Right renal pelvis (tissue), 4 donors: ENCODE results near the gene ABLIM2. TPM values are rescaled to one million over a fixed set of nuclear protein-coding genes. Genes with fewer than 3 reads are reported as not detected.
"Not testable (repeated sequence)": the region's sequence is repeated elsewhere in the genome, so short reads cannot be mapped to it uniquely, and the experiment has no call there.

Source experiments
- DNase-seq, 4 donors: peaks; one replicate each; pipeline ENCODE4 v3.0.0-alpha.2; 2013; ENCODE audit warnings: low read depth in 4 of 4, low spot score in 3 of 4, missing footprints in 1 of 4
- polyA plus RNA-seq, 4 donors: library from polyadenylated mRNA; unstranded; fragments of 120-200 nt; gene quantifications; one replicate each; pipeline ENCODE4 v1.2.1, GENCODE V29; 2013; ENCODE audit not compliant: insufficient read length in 4 of 4

ABLIM2 gene
- polyA plus RNA-seq, 4 donors, result 6.4 to 7.6 (median 7.5) TPM

GRCh38 chr4:7929118-7929951 is 229.3 kb downstream of the ABLIM2 start:
- DNase-seq, result no peak

GRCh38 chr4:7928711-7929110 is 229.9 kb downstream of the ABLIM2 start:
- no peak for DNase-seq

DNA sequence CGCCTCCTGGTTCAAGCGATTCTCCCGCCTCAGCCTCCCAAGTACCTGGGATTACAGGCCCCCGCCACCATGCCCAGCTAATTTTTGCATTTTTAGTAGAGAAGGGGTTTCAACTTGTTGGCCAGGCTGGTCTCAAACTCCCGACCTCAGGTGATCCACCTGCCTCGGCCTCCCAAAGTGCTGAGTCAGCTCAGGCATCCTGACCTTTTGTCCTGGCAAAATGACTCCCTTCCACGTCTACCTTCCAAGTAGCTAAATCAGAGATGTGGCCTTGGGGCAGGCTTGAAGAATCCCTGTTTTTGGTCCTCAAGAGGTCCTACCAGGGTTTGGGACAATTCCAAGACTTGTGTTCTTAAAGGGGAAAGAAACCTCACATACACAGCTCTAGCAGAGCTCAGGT is 231.8 kb downstream of the ABLIM2 start:
- no peak for DNase-seq

GRCh38 chr4:7924570-7924969 is 234.0 kb downstream of the ABLIM2 start:
- DNase-seq, result no peak

GRCh38 chr4:7924163-7924562 is 234.4 kb downstream of the ABLIM2 start:
- DNase-seq, result no peak

GRCh38 chr4:7922466-7922865 is 236.1 kb downstream of the ABLIM2 start:
- no peak for DNase-seq

DNA sequence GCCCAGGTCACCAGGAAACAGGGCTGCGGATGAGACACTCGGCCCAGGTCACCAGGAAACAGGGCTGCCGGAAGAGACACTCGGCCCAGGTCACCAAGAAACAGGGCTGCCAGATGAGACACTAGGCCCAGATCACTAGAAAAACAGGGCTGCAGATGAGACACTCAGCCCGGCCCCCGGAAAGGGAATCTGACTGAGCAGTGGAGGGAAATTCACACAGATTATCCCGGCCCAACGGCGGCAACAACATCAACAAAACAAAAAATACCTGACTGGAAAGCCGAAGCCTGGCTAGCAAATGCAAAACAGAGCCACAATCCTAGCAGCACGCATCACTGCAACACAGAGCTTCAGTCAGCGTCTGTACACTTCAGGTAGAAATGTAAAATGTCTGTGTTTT is 239.6 kb downstream of the ABLIM2 start:
- DNase-seq, result no peak

GRCh38 chr4:7918187-7918586 is 240.4 kb downstream of the ABLIM2 start:
- not testable (repeated sequence) for DNase-seq

GRCh38 chr4:7917669-7918068 is 240.9 kb downstream of the ABLIM2 start:
- no peak for DNase-seq

GRCh38 chr4:7915875-7916242 is 242.8 kb downstream of the ABLIM2 start:
- DNase-seq, result no peak

Other genes starting within 250 kb of the ABLIM2 start
- gene AFAP1, start 219.0 kb downstream of the ABLIM2 start, polyA plus RNA-seq, result 10 to 100 TPM; 21.6 to 28.3 (median 23.6) TPM
- 10 to 100 TPM; 21.8 to 36.5 (median 24.7) TPM for gene SH3TC1, start 40.5 kb upstream of the ABLIM2 start, polyA plus RNA-seq
- gene HTRA3, start 110.9 kb upstream of the ABLIM2 start, polyA plus RNA-seq, result 10 to 100 TPM; 10.7 to 17.1 (median 12.4) TPM